HG02798 (cell line): ENCODE results near the gene SYPL1.

ENCODE experiments used
- ATAC-seq: cut with Tn5 transposase; IDR thresholded peaks from one replicate; pipeline ENCODE4 v1.9.1; 2021; ENCODE audit warnings: mild to moderate bottlenecking; ENCODE audit not compliant: unreplicated experiment, poor library complexity

SYPL1 gene

DNA sequence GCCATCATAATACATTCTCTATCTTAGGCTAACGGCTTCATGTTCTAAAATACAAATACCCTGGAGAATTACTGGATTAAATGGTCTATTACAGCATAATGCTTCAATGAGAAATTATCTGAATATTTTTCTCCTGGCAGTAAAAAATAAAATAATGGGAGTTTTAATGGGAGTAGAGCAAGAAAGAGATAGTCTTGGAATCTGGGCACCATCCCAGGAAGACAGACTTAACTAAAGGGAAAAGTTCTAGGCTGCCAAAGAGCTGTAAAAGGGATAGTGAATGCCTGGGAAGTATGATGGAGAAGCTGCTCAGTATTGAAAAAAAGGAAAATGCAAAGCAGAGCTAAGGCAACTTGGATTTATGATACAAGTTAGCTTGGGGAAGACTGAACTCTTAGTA, 12.1 kb upstream of the SYPL1 start:
- ATAC-seq: no peak

DNA sequence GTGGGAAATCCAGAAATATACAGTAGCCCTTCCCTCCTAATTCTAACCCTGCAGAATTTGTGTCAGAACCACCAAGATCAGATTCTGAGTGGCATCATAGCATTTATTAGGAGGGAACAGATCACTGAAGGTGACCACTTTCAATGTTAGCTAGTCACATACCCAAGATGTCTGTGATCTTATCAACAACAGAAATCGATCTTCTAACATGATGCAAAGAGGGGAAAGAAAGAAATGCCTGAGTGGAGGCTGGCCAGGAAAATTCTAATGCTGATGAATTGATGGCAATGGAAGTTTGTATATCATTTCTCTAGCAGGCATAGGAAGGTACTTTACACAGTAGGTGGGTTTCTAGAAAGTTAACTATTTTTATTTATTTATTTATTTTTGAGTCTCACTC, 10.6 kb upstream of the SYPL1 start:
- ATAC-seq: no peak

DNA sequence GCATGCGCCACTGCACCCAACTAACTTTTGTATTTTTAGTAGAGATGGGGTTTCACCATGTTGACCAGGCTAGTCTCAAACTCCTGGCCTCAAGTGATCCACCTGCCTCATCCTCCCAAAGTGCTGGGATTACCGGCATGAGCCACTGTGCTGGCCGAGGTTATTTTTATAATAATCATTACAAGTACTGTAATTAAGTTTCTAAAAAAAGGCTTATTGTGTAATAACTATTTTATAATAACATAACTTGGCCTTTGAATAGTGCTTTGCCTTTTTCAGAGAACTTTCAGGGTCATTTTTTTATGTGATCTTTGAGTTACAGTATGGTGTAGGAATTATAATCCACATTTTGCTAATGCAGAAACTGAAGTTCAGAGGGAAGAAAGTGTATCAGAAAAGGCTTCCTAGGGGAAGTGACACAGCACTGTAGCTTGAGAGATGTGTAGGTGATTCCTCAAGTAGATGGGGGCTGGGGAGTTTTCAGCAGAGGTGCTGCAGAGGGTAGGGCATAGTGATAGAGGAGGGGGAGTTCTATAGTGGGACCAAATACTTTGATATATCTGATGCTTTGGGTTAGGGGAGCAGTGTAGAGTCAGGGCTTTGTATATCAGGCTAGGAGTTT, 9.2 kb upstream of the SYPL1 start:
- no peak for ATAC-seq

DNA sequence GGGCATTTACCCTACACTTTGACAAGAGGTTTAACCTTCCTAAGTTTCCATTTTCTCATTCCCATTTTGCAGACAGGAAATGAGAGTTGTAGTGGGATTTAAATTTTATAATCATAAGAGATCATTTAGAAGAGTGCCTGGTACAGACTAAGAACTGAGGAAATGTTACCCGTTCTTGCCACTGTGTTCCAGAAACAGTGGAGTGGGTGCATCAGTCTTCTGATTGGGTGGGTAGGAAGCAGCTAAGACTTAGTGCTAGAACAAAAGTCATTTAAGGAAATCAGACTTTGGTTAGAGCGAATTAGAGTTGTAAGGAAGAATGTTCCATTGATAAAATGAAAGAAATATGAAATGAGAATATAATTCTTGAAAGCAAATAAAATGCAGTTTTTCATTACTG, 8.4 kb upstream of the SYPL1 start:
- ATAC-seq: no peak

DNA sequence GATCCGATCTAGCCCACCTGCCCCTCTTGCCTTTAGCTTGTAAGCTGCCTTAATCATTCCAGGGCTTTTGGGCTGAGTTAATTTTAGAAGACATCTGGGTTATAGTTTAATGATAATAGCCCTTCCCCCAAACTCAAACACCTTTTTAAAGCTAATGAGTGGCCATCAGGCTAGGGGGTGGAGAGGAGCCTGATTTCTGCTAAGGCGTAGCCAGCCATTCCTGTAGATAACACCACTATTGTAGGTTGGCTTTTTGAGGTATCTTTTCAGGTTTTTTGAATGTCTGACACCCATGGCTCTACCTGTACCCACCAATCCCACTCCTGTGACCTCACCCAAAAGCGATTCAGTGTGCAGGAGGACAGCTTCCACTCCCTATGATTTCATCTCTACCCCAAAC, 7.6 kb upstream of the SYPL1 start:
- no peak for ATAC-seq

DNA sequence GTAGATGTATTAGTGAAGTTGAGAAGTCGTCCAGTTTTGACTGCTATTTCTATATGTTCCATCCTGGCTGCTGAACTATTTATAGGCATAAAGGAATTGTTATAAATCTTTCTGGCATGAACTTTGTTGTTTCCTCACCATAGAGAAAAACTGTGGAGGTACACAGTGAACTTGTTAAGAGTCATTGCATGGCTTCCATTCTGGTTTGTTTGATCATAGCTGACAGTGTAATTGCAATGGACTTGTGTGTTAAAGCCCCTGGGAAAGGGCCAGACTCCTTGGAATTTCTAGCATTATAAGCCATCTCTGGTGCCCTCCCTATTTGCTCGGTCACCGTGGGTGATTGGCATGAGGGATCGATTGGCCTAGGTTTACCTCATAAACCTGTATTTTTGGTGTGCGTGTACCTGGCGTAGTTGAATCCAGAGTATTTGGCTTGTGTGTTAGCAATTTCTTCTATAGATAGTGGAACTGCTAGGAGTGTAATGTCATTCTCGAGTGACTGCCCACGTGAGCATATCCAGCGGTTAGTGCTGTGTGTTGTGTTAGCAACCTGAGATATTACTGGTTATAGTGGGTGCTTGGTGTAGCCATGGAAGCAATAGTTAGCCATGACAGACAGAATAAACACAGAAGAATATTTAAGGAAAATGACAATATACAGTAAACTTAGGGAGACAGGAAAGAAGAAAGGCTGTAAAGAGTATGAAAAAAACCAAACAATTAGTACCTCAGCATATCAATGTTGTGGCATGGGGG, 5.9 kb upstream of the SYPL1 start:
- ATAC-seq: no peak

- ATAC-seq: no peak
These were observed 4.1 kb upstream of the SYPL1 start for GRCh38 chr7:106116161-106116704.

GRCh38 chr7:106114716-106115383, 2.7 kb upstream of the SYPL1 start:
- no peak for ATAC-seq

DNA sequence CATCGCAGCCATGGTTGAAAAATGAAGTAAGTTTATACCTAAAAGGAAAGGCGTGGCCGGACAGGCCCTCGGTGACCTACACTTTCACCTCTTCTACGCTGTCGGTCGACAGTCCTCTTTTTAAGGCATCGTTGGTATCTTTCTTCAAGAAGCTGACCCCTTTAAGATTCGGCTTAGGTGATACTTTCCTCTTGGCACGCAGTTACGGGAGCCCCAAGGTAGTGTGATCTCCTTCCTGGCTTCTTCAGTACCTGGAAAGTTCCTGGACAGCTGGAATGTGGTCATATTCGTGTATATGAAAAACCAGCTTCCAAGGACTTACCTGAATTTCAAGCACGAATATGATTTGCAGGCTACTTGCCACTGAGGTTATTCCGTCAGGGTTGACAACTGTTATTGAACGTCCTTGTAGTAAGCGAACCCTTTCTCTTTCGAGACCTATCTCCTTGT, 885 bp upstream of the SYPL1 start:
- ATAC-seq: no peak

GRCh38 chr7:106111655-106112117, 426 bp downstream of the SYPL1 start:
- peak; percentile 37 for ATAC-seq

- no peak for ATAC-seq
These were observed 1.0 kb downstream of the SYPL1 start for GRCh38 chr7:106110885-106111654.

DNA sequence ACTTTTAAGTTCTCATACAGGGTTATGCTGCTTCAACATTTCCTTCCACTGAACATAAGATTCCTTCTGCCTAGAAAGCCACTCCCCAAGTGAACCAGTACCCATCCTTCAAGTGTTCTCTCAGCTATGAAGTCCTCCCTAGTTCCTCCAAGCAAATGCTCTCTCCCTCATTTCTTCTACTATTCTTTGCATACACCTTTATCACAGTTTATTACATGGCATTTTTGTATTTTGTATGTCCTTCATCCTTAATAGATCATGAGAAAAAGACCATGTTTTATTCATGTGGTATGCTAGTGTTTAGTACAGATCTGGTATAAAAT, 1.9 kb downstream of the SYPL1 start:
- ATAC-seq: no peak

DNA sequence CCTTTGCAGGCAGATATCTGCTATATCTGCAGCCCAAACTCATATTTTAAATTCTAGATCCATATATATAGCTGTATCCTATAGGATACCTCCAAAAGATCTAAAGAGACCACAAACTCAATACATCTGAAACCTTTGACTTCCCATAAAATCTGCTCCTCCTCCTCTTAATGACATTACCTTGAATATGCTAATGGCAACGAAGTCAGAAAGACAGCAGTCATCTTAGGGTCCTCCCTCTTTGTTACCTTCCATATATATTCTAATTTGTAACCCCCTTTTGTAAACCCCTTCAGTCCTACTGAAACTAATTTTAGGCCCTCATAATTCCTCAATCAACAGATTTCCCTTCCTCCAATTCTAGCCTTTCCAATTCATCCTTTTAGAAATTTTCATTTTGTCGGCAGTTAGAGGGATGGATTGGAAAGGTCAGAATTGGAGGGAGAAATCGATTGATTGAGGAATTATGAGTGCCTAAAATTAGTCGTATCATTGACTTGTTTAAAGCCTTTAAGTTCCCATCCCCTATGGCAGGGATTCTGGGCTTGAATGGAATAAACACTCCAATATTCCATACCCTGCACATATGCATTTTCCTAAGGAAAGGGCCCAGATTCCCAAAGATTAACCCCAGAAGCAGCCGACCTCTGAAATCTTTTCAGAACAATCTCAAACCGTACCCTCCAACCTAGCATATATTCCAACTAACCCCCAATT, 2.4 kb downstream of the SYPL1 start:
- ATAC-seq: no peak

DNA sequence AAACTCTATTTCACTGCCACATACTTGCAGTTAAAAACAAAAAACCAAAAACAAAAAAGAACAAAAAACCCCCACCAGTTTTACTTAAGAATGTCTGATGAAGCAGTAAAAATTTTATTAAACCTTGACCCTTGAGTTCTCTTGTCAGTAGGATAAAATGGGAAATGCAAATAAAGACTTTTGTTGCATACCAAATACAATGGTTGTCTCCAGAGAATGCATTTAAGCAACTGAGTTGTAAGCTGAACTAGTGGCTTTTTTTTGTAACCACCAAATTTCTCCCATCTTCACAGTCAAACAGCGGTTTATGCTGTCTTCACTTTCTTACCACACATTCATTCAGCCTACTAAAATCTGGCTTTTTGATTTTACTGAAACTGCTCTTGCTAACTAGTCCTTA, 3.1 kb downstream of the SYPL1 start:
- no peak for ATAC-seq

- ATAC-seq: no peak
These were observed 7.3 kb downstream of the SYPL1 start for GRCh38 chr7:106104721-106105260.

GRCh38 chr7:106102387-106102966, 9.6 kb downstream of the SYPL1 start:
- ATAC-seq: no peak

DNA sequence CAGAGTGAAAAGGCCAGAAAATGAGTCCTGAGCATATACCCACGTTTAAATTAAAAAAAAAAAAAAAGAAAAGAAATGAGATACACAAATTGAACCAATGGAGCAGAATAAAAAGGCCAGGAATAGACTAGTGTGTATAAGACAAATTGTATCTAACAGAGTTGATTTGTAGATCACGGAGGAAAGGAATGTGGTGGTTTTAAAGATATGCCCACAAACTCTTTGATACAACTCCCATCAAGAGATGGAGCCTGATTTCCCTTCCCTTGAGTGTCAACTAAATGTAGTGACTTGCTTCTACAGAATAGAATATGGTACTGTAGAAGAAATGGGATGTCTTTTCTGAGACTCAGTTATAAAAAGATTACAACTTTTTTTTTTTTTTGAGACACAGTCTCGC, 10.4 kb downstream of the SYPL1 start:
- ATAC-seq: no peak

DNA sequence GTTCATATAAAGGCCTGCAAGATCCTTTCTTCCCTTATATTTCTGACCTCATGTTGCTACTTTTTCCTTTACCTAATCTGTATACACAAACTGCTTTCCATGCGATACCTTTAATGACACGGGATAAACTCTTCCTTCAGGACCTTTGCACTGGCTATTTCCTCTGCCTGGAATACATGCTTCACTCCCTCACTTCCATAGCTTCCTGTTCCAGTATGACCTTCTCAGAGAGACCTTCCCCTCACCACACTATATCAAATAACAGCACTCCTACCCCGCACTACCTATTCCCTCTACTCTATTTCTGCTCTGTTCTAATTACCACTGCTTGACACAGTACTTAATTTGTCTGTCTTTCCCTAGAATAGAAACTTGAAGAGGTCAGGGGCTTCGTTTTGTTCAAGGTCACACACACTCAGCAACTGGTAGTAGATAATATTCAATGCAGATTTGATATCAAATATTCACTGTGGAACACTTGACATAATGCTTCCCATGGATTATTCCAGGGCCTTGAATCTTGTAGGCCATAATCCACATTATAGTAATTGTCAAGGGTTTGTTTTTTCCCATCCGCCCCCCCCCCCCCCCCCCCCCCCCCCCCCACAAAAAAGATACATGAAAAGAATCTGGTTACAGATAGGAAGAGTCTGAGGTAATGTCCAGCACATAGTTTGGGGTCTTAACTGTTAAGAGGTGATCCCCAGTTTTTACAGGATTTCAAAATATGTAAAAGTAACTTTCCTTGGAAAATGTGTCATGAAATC, 11.1 kb downstream of the SYPL1 start:
- no peak for ATAC-seq

DNA sequence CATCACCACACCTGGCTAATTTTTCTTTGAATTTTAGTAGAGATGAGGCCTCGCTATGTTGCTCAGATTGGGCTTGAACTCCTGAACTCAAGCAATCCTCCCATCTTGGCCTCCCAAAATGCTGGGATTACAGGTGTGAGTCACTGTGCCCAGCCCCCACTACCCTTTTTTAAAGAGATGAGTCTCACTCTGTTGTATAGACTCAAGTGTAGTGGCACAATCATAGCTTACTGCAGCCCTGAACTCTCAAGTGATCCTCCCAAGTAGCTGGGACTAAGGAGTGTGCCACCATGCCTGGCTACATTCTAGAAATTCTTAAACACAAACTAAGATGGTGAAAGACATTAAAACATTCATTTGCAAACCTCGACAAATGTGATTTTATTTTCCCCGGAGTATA, 12.6 kb downstream of the SYPL1 start:
- ATAC-seq: no peak
